Motor neuron (in vitro differentiated cells): ENCODE results near the gene VAT1L. TPM values are rescaled to one million over a fixed set of nuclear protein-coding genes. Genes with fewer than 3 reads are reported as not detected.
"Not testable (repeated sequence)": the region's sequence is repeated elsewhere in the genome, so short reads cannot be mapped to it uniquely, and the experiment has no call there.

Source experiments
- ATAC-seq, 8 experiments: fragments of 200-7000 bp; cut with Tn5 transposase; replicated peaks in 6 of 8; 2 replicates each; pipeline ENCODE4 v1.8.0; 2021; ENCODE audit warnings: mild to moderate bottlenecking in 8 of 8, moderate library complexity in 8 of 8
- H3K27ac ChIP-seq, 2 donors: fragments of 250-450 bp; sonication (Bioruptor Pico); 2 replicates each; pipeline ENCODE4 v1.9.0; 2021; ENCODE audit warnings: antibody characterized with exemption in 2 of 2, mild to moderate bottlenecking in 2 of 2, moderate library complexity in 1 of 2
- H3K4me1 ChIP-seq, 2 donors: fragments of 250-450 bp; sonication (Bioruptor Pico); replicated peaks in 1 of 2; 2 replicates each; pipeline ENCODE4 v1.6.1; 2021; ENCODE audit warnings: antibody characterized with exemption in 2 of 2, mild to moderate bottlenecking in 2 of 2, moderate library complexity in 1 of 2
- H3K4me3 ChIP-seq, 5 donors: fragments of 250-450 bp; sonication (Bioruptor Pico); 2 replicates each; pipeline ENCODE4 v1.9.0; 2021; ENCODE audit warnings: antibody characterized with exemption in 5 of 5, mild to moderate bottlenecking in 5 of 5, moderate library complexity in 4 of 5
- WGBS, 10 experiments: fragments of 450-650 bp; shearing (Covaris generic); methylation state at CpG; one replicate each; pipeline ENCODE4 v1.0.0; 2022; 5-methylcytosine and 5-hydroxymethylcytosine counted together
- in situ Hi-C, 9 experiments: fragments of 400-800 bp; cut with MboI; loops; one replicate each; pipeline ENCODE4 v1.15.0; 2021; ENCODE audit warnings: low sequenced_read_pairs in 9 of 9, low pct_unique_long_range_greater_than_20kb in 2 of 9; ENCODE audit not compliant: unreplicated experiment in 9 of 9
- total RNA-seq, 8 experiments: library from RNA; unstranded; fragments of 300-600 nt; gene quantifications; 2 replicates each; pipeline versions ENCODE4 v1.2.3 to v1.2.4, GENCODE V29; 2022

The VAT1L gene
- total RNA-seq, 8 experiments from 2014 or later, result 0.17 to 195 (median 16.1) TPM

DNA sequence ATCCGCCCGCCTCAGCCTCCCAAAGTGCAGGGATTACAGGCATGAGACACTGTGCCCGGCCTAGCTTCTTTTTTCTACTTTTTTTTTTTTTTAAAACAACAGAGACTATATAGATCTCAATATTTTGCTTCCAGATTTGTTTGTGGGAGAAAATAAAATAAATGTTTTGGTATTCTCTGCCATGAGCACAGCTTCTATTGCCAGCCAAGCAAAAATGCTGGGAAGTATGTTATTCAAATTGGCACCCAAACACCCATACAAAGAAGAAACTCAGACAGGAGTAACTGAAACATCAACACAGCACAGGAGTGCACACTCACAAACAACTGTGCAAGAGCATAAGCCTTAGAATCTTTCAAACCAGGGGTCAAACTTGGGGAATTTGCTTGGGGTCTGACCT, 196.7 kb downstream of the VAT1L start:
- in situ Hi-C loops, result loop anchor here in 3 of 9 experiments (25.0 kb wide), 2 partner anchors 323 to 748 kb away; no protein-coding TSS in a partner anchor
- WGBS, 10 experiments, result 60 to 100% (median 88%) methylated on average over 1 to 3 of the region's 3 CpGs; no CpG with 5 or more reads in 2 of the 10 experiments
- no peak for ATAC-seq
- no peak overlapping the region for H3K4me3 ChIP-seq
- H3K27ac ChIP-seq, result no peak overlapping the region
- H3K4me1 ChIP-seq, result no peaks in the 10 kb centered on the region

DNA sequence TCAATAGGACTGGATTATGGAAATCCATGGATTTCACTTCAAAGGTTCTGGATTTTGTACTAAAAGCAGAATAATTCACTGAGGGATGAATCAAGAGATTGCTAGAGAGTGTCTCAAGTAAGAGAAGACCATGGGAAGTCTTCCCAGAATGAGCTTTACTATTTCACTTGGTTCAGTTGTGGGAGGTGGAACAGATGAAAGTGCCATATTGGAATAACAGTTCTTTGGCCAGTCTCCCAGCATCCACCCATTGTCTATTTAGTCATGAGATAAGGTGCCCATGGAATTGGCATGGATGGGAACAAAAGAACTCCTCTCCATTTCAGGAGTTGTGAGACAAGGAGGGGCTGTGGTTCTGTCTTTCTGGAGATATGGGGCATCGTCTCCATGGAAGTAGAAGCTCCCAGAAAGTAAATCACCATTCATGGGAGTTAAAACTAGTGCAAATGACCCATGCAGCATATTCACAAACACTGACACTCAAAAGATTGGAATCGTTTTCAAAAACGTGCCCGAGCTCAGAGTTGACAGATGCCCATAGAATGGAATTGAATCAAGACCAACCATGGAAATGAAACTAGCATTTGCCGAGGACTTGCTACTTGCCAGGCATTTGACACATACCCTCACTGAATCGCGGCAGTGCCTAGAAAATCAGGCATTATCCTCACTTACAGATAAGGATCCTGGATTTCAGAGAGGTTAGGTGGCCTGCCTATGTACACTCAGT, 197.8 kb downstream of the VAT1L start:
- in situ Hi-C loops, result loop anchor here in 3 of 9 experiments (25.0 kb wide), 2 partner anchors 324 to 749 kb away; no protein-coding TSS in a partner anchor
- WGBS, 10 experiments, result 0 to 100% (median 81%) methylated on average over 1 to 7 of the region's 7 CpGs; no CpG with 5 or more reads in 2 of the 10 experiments
- ATAC-seq, result no peak
- Histone ChIP-seq H3K27ac (no peak overlapping the region), H3K4me3 (no peak overlapping the region), H3K4me1 (no peaks in the 10 kb centered on the region)

DNA sequence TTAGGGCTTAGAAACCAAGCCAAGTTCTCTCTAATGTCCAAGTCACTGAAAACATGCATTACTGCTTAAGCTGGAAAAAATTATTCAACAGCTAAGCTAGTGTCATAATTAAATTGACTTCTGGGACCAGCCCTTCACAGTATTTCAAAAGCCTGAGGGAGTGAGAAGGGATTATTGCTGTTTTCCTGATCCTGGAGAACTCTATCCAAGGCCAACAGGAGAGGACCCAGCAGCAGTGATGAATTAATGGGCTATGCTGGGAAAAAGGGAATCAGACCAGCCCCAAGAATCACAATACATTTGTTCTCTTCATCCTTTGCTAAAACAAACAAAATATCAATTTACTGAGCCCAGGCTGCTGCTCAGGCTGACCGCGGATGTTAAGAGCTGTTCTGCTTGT, 199.4 kb downstream of the VAT1L start:
- H3K27ac ChIP-seq, result no peak overlapping the region
- in situ Hi-C loops, result loop anchor here in 3 of 9 experiments (25.0 kb wide), 2 partner anchors 326 to 751 kb away; no protein-coding TSS in a partner anchor
- WGBS, 10 experiments, result 0 to 100% (median 40%) methylated on average over 2 of the region's 2 CpGs; no CpG with 5 or more reads in 2 of the 10 experiments
- H3K4me3 ChIP-seq, result no peak overlapping the region
- peaks cover 2 to 3% of the 10 kb centered on the region in 2 donors for H3K4me1 ChIP-seq
- peak in 2 of 8 experiments; percentile 62 to 64 for ATAC-seq

DNA sequence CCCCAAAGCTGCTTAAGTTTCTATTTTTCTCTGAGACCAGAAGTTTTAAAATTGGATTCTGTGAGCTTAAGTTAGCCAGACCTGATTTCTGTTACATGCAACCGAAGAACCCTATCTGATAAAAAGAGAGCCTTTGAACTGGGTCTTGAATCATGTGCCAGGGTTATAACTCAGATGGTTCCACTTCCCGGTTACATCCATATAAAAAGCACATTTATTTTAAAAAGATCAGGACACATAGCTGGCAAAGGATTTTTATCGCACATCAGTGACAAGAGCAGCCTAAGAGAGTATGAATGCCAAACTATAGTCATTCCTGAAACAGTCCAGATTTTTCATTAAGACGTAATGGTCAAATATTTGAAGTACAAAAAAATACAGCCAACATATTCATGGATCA, 201.5 kb downstream of the VAT1L start:
- no peak overlapping the region for H3K4me3 ChIP-seq
- H3K4me1 ChIP-seq, result peaks cover 2 to 7% of the 10 kb centered on the region in 2 donors
- H3K27ac ChIP-seq, result no peak overlapping the region
- ATAC-seq, result no peak
- in situ Hi-C loops, result loop anchor here in 3 of 9 experiments (25.0 kb wide), 2 partner anchors 328 to 753 kb away; no protein-coding TSS in a partner anchor
- 40 to 98% (median 71%) methylated on average over 1 to 4 of the region's 4 CpGs; no CpG with 5 or more reads in 1 of the 10 experiments for WGBS, 10 experiments

DNA sequence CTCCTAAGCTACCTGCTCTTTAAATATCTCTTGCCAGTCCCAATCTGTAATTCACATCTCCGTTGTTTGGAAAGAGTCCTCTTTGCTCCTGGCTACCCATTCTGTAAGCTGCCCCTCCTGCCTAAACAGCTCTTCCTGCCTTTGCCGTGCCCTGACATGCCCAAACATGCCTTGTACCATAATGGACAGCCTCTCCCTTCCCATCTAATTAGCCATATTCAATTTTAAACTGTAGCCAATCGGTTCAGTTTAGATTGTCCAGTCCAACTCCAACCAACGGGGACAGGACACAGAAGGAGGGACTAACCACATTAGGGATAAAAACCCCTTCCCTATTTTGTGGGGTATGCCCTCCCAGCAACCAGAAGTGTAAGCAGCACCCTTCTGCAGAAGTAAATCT, 203.3 kb downstream of the VAT1L start:
- H3K27ac ChIP-seq, result no peak overlapping the region
- H3K4me1 ChIP-seq, result peaks cover 2 to 7% of the 10 kb centered on the region in 2 donors
- WGBS, 10 experiments, result 14 to 93% (median 64%) methylated on average over 1 to 4 of the region's 4 CpGs; no CpG with 5 or more reads in 2 of the 10 experiments
- in situ Hi-C loops, result loop anchor here in 3 of 9 experiments (25.0 kb wide), 2 partner anchors 329 to 754 kb away; no protein-coding TSS in a partner anchor
- no peak overlapping the region for H3K4me3 ChIP-seq
- peak in 2 of 8 experiments; percentile 16 to 22 for ATAC-seq

DNA sequence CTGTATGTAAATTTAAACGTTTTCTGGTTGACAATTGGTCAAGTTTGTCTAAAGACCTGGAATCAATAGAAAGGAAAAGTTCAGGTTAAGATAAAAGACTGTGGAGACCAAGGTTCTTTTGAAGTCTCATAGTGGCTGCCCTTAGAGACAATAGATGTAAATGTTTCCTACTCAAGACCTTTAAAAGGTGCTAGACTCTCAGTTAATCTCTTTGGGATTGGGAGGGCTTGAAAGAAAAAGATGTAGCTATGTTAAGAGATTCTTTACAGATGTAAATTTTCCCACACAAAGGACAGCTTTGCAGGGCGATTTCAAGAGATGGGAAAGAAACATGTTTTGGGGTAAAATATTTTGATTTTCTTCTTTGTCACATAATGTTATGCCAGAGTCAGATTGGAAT, 204.0 kb downstream of the VAT1L start:
- ATAC-seq, H3K4me3 ChIP-seq, H3K27ac ChIP-seq, H3K4me1 ChIP-seq: not testable (repeated sequence)
- in situ Hi-C loops, result loop anchor here in 3 of 9 experiments (25.0 kb wide), 2 partner anchors 330 to 755 kb away; no protein-coding TSS in a partner anchor
- WGBS, 10 experiments, result 0 to 50% (median 19%) methylated on average over 1 to 2 of the region's 2 CpGs

DNA sequence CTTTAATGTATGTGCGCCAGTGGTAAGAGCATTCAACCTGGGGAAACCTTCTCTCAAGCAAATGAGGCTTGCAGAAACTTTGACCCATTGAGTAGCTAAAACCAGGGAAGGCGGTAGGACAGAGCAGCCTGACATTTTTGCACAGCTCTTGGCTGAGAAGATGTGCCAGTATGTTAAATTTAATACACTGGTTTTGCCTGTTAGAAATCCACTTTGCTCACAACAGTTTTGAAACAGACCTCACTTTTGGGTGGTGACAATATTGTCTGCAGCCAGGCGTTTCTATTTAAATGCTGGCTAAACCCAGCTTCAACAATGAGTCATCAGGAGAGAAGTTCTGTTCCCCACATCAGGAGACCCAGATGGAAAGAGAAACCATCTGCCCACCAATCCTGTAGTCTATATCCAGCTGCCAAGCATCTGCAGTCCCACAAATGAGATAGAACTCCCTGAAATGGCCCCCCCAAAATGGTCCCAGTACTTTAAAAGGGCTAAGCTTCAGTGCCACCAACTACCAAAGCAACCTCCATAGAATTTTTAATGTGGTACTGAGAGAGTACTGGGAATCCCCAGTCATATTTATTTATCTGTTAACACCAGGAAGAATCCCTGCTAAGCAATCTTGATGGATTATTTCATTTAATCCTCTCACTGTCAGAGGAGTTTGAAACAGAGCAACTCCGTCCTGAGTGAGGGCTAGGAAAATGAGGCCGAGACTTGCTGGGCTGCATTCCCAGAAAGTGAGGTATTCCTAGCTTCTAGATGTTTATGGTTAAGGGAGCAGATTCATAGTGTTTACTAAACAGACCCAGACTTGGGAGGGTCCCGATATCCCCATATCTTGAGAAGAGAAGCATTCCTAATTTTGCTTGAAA, 205.0 kb downstream of the VAT1L start:
- peaks cover 2 to 7% of the 10 kb centered on the region in 2 donors for H3K4me1 ChIP-seq
- in situ Hi-C loops, result loop anchor here in 3 of 9 experiments (25.0 kb wide), 2 partner anchors 331 to 756 kb away; no protein-coding TSS in a partner anchor
- no peak overlapping the region for H3K4me3 ChIP-seq
- H3K27ac ChIP-seq, result no peak overlapping the region
- 0 to 100% (median 38%) methylated on average over 1 to 5 of the region's 6 CpGs for WGBS, 10 experiments
- peak in 5 of 8 experiments; percentile 25 to 89 (median 49) for ATAC-seq

DNA sequence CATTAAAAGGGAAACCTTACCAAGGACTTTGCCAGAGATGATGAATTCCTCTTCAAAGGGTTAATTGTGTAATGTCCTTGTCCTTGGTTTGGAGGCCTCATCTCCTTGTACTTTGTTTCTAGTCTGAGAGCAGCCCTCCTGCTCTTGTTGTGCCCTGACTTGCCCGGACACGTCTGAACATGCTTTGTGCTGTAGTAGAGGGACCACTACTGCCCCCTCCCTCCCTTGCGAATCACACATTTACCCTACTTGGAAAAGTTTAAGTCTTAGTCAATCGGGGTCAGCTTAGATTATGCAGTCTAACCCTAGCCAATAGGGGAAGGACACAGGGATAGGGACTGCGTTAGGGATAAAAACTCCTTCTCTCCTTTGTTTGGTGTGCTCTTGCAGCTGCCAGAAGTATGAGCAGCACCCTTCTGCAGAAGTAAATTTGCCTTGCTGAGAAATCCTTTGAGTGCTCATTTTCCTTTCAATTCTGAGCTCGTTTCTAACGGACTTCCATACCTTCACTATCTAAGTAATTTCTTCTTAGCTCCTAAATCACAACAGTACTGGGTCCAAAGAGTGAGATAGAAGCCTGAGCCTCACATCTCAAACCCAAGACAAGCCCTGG, 207.6 kb downstream of the VAT1L start:
- 20 to 100% (median 78%) methylated on average over 2 to 7 of the region's 7 CpGs for WGBS, 10 experiments
- in situ Hi-C loops, result loop anchor here in 3 of 9 experiments (25.0 kb wide), 2 partner anchors 334 to 759 kb away; no protein-coding TSS in a partner anchor

DNA sequence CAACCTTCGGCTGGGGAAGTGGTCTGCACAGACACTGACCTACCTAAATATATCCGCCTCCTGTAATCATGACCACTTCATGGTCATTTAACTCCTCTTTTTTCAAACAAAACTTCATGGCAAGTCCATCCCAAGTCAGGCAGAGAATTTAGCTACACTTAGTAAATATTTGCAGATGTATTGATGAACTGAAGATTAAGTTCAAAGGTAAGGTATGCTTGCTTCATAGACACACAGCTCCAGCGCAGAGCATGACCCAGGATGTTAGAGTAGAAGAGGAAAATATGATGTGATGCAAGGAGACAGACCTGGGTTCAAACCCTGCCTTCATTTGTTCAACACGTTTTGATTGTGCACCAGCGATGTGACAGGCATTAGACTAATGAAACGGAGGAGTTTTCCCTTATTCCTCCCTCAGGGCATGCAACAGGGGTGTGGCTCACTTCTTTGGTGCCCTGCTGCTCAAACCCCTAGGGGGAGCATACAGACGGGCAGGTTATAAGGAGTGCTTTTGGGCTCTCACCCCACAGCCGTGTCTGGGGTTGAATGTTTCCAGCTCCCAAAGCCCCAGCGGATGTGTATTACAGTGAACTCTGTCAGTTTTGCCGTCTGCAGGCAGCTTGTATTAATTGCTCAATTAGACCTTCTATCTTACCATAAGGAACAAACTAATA, 210.1 kb downstream of the VAT1L start:
- ATAC-seq, result peak in 2 of 8 experiments; percentile 8 to 16
- Histone ChIP-seq H3K4me1 (peaks cover 0 to 1% of the 10 kb centered on the region in 2 donors), H3K27ac (no peak overlapping the region), H3K4me3 (no peak overlapping the region)
- 0 to 80% (median 60%) methylated on average over 1 to 6 of the region's 10 CpGs; no CpG with 5 or more reads in 3 of the 10 experiments for WGBS, 10 experiments
- in situ Hi-C loops, result loop anchor here in 3 of 9 experiments (25.0 kb wide), 2 partner anchors 336 to 761 kb away; no protein-coding TSS in a partner anchor

More for the DNA sequence above, 207.6 kb downstream of the VAT1L start:
- no peak overlapping the region for H3K4me3 ChIP-seq
- no peak for ATAC-seq
- peaks cover 2 to 7% of the 10 kb centered on the region in 2 donors for H3K4me1 ChIP-seq
- no peak overlapping the region for H3K27ac ChIP-seq

DNA sequence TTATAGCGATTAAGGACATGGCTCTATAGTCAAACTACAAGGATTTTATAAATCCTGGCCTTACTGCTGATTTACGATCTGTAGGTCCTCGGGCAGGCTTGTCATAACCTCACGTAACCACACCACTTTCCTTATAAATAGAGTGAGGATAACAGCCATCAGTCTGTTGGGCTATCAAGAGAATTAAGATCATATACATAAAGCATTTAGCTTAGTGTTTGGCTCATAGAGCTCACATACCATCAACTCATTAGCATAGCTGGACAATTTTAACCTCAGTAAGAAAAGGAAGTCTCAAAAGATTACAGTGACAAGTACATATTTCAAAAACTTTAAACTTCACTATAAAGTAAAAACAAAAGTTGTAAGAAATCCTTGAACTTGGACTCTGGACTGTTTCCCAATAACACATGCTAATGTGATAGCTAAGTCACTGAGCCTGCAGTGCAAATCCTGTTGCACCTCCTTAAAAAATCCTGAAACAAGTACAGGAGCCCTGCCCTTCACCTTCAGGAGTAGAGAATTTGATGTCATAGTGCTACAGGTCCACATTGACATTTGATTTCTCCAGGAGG, 213.2 kb downstream of the VAT1L start:
- in situ Hi-C loops, result no loop called here
- Histone ChIP-seq H3K27ac (no peak overlapping the region), H3K4me1 (no peaks in the 10 kb centered on the region), H3K4me3 (no peak overlapping the region)
- 57 to 91% (median 73%) methylated on average over 3 to 4 of the region's 4 CpGs; no CpG with 5 or more reads in 2 of the 10 experiments for WGBS, 10 experiments
- ATAC-seq, result peak in 1 of 8 experiments; percentile 14

DNA sequence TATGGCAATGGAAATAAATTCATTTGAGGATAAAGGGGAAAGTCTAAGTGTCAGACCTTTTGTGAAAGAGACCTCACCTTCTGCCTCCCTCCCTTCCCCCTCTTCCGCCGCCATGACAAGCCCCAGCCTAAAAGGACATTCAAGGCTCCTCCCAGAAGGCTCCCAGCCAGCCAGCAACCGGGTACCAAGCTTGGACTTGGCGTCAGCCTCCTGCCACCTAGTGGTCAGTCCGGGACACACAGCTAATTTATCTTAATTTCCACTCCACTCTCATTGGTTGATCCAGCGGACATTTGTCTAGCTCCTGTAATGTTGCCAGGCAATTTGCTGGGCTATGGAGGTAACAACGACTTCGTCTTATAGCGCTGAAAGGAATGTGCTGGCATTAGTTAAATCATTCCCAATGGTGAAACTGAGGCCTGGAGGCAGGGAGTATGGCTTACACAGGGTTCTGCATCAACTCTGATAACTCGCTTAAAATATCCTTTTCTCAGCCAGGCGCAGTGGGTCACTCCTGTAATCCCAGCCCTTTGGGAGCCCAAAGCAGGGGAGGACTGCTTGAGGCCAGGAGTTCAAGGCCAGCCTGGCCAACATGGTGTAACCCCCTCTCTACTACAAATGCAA, 214.7 kb downstream of the VAT1L start:
- Histone ChIP-seq H3K4me3 (no peak overlapping the region), H3K27ac (no peak overlapping the region), H3K4me1 (no peaks in the 10 kb centered on the region)
- in situ Hi-C loops, result no loop called here
- ATAC-seq, result peak; percentile 58 to 98 (median 93)
- 0 to 67% (median 31%) methylated on average over 1 to 8 of the region's 11 CpGs; no CpG with 5 or more reads in 5 of the 10 experiments for WGBS, 10 experiments
